Cerebellar cortex (tissue), 1 donor: ENCODE measurements around the gene DOK7.
A peak's percentile ranks its signal among the peaks of the same experiment; 100 is the strongest.
"Not testable (repeated sequence)": the region's sequence is repeated elsewhere in the genome, so short reads cannot be mapped to it uniquely, and the experiment has no call there.

ENCODE experiments used
- DNase-seq: peaks from one replicate; pipeline ENCODE4 v3.0.0-alpha.2; 2015; ENCODE audit warnings: low spot score

Gene DOK7

GRCh38 chr4:3442959-3443749, 20.0 kb upstream of the DOK7 start:
- DNase-seq = peak; percentile 29

- DNase-seq = no peak
Observed at GRCh38 chr4:3443750-3444309, 19.3 kb upstream of the DOK7 start.

- DNase-seq = no peak
Observed at GRCh38 chr4:3444351-3445110, 18.6 kb upstream of the DOK7 start.

GRCh38 chr4:3445111-3445820, 17.8 kb upstream of the DOK7 start:
- DNase-seq = no peak

GRCh38 chr4:3445829-3446545, 17.1 kb upstream of the DOK7 start:
- DNase-seq = no peak

- DNase-seq = no peak
Observed at GRCh38 chr4:3446631-3447320, 16.3 kb upstream of the DOK7 start.

DNA sequence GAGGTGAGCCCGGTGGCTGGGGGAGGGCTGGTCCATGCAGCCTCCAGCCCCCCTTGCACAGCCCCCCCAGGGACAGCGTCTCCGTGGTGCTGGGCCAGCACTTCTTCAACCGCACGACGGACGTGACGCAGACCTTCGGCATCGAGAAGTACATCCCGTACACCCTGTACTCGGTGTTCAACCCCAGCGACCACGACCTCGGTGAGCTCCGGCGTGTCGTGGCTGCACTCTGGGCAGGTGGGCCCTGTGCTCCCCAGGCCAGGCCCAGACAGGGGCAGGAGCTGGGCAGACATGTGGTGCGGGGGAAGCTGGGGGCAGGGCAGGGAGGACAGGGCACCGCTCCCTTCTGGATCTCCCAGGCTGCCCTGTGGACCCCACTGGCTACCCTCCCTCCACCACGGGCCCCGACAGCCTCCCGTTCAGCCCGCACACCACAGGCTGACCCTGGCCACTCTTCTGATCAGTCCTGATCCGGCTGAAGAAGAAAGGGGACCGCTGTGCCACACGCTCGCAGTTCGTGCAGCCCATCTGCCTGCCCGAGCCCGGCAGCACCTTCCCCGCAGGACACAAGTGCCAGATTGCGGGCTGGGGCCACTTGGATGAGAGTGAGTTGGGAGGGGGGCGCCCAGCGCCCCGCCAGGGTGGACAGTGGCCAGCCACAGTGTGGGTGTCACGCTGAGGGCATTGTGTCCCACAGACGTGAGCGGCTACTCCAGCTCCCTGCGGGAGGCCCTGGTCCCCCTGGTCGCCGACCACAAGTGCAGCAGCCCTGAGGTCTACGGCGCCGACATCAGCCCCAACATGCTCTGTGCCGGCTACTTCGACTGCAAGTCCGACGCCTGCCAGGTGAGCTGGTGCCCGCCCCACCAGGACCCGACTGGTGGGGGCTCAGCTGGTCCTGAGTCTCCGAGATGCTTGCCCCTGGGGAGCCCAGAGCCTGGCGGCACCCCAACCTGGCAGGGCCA, 15.4 kb upstream of the DOK7 start:
- DNase-seq = no peak

- DNase-seq = no peak
Observed at GRCh38 chr4:3449047-3449573, 14.0 kb upstream of the DOK7 start.

- no peak for DNase-seq
Observed at GRCh38 chr4:3449574-3450534, 13.3 kb upstream of the DOK7 start.

GRCh38 chr4:3450643-3451042, 12.5 kb upstream of the DOK7 start:
- no peak for DNase-seq

GRCh38 chr4:3451956-3452355, 11.2 kb upstream of the DOK7 start:
- DNase-seq = no peak

- DNase-seq = no peak
Observed at GRCh38 chr4:3452376-3452775, 10.7 kb upstream of the DOK7 start.

DNA sequence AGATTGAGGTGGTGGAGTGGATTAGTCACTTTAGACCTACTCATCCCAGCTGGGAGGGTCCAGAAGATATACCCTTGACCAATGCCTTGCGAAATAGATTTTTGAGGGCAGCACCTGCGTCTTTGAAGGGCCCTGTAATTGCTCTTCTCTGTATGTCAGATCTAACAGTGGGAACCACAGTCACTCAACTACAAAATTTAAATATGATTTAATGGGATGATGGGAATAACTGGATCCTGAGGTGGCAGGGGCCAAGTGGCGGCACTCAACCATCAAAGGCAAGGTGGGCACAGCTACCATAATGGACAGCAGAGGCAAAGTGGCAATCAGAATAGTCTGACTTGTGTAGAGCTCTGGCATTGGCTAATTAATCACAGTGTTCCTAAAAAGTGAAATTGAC, 7.5 kb upstream of the DOK7 start:
- DNase-seq = not testable (repeated sequence)

GRCh38 chr4:3458371-3458770, 4.7 kb upstream of the DOK7 start:
- no peak for DNase-seq

GRCh38 chr4:3459156-3459555, 4.0 kb upstream of the DOK7 start:
- peak; percentile 51 for DNase-seq

DNA sequence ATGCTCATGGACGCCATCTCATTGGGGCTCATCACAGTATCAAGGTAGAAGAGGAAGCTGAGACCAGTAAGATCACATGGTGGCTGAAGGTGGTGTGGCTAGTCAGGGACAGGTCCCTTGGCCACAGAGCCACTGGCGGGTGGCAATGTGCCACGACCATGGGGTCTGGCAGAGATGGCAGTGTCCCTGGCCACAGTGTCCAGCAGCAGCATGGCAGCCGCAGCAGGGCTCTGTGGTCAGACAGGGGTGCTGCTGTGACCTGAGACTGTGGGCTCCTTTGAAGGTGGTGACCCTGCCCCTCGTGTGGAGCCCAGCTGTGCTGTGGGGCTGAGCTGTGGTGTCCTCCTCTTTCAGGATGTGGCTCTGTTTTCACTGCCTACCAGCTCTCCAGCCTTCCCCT, 2.2 kb upstream of the DOK7 start:
- DNase-seq = no peak

DNA sequence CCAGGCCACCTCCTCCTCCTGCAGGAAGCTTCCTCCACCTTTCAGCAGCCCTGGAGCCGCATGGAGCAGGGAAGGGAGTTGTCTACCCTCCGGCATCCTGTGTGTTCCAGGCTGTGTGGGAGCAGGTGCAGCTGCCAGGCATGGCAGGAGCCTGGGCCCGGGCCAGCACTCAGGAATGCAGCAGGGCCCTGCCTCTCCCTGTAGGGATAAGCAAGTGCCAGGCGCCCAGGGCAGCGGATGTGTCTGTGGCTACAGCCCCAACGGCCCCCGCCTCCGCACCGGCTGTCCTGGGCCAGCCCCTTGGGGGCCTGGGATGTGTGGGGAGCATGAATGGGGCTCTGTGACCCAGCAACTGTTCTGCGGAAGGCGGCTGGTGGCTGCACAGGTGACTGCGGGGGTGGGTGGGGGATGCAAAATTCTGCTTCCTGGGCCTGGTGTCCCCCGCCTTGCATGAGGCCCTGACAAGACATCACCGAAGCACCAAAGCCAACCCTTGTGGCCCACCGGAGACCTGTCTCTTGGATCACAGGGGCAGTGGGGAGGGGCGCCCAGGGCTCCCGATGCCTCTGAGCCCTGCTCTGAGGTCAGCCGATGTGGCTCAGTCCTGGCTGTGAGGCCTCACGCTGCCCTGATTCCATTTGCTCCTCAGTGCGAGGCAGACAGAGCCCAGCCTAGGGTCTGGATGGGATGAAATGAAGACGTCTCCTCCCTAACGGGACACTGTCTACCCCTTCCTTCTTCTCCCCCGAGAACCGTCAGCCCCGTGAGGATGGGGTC, 1.4 kb upstream of the DOK7 start:
- peak; percentile 91 for DNase-seq

GRCh38 chr4:3462321-3462789, 751 bp upstream of the DOK7 start:
- DNase-seq = no peak
